Activated T-helper 2 cell treated with anti-CD3 and anti-CD28 coated beads, Interferon-gamma antibody, Interleukin-2, Interleukin-4, amounts not matched to agents 10 μg/mL and 5 μg/mL and 100 μg/mL, durations not matched to agents 14 hours and 24 hours and 36 hours (primary cell): ENCODE data around the gene TMED5. TPM values are rescaled to one million over a fixed set of nuclear protein-coding genes. Genes with fewer than 3 reads are reported as not detected.

Experiments
- DNase-seq: peaks from one replicate; pipeline ENCODE4 v3.0.0; 2021; ENCODE audit warnings: low spot score
- H3K27ac Mint-ChIP-seq: one replicate; pipeline ENCODE4 v1.8.0; 2021; ENCODE audit warnings: mixed read lengths
- H3K27me3 Mint-ChIP-seq: one replicate; pipeline ENCODE4 v1.8.0; 2021; ENCODE audit warnings: low read depth, mixed read lengths
- H3K36me3 Mint-ChIP-seq: one replicate; pipeline ENCODE4 v1.8.0; 2021; ENCODE audit warnings: low read depth, mixed read lengths
- H3K4me1 Mint-ChIP-seq: one replicate; pipeline ENCODE4 v1.8.0; 2021; ENCODE audit warnings: low read depth, mixed read lengths
- H3K4me3 Mint-ChIP-seq: one replicate; pipeline ENCODE4 v1.8.0; 2021; ENCODE audit warnings: low read depth, mild to moderate bottlenecking, moderate library complexity, mixed read lengths
- H3K9me3 Mint-ChIP-seq: one replicate; pipeline ENCODE4 v1.8.0; 2021; ENCODE audit warnings: mixed read lengths
- intact Hi-C: fragments of 100-400 bp; cut with micrococcal nuclease; formaldehyde crosslinking; loops from one replicate; pipeline ENCODE4 v1.15.1; 2023
- total RNA-seq: library from RNA; stranded (reverse); gene quantifications from 2 replicates; pipeline ENCODE4 v1.2.3, GENCODE V29; 2022

TMED5 gene
- total RNA-seq, 1 donor from 2014 or later: 60.4 TPM

DNA sequence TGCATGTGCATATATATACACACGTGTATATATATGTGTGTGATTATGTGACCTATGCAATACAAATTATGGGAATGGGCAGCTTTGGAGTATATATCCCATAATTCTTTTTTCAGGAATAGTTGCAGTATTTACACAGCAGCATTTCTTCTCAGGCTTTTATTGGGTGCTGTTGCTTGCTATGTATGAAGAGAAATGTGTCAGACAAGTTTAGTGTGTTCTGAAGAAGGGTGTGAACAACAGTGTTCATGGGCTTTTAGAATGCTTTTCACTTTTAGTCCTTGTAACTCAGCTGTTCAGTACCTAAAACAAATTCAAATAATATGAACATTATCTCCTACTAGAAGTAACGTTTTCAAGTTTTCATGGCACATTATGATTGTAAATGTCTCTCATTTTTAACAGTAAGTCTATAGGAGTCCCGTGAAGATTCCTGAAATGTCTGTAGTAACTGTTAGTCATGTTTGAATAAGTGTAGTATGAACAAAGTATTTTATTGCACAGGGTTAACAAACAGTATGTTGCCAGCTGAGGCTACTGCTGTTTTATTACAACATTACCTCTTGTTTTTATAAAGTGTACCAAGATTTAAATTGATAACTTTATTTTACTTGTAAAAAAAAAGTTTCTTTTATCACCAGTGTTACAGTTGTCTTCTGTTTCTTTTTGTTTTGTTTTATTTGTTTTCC lies 42.5 kb downstream of the TMED5 start:
- no peak for DNase-seq
- H3K4me1 Mint-ChIP-seq: peaks cover 2% of the 10 kb centered on the region
- H3K9me3 Mint-ChIP-seq: no peaks in the 10 kb centered on the region
- intact Hi-C loops: no loop called here
- no peak overlapping the region for H3K27ac Mint-ChIP-seq
- H3K27me3 Mint-ChIP-seq: no peaks in the 10 kb centered on the region
- H3K36me3 Mint-ChIP-seq: peaks cover 52% of the 10 kb centered on the region
- no peak overlapping the region for H3K4me3 Mint-ChIP-seq

DNA sequence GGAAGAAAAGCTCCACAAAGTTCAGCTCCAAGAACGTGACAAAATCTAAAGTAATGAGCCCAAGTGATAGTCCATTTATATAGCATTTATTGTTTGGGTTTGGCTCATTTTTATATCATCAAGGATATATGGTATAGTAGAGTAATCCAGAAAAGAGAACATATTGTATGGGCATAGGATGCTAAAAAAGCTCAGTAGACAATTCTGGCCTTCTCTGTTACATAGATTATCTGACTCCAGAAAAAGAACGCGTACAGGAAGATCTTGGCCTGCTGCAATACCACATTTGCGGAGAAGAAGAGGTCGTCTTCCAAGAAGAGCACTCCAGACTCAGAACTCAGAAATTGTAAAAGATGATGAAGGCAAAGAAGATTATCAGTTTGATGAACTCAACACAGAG lies 43.8 kb downstream of the TMED5 start:
- no peak for DNase-seq
- Mint-ChIP-seq H3K4me3 (no peak overlapping the region), H3K9me3 (no peaks in the 10 kb centered on the region), H3K27ac (no peak overlapping the region), H3K36me3 (peaks cover 47% of the 10 kb centered on the region), H3K4me1 (peaks cover 2% of the 10 kb centered on the region), H3K27me3 (no peaks in the 10 kb centered on the region)
- intact Hi-C loops: no loop called here

DNA sequence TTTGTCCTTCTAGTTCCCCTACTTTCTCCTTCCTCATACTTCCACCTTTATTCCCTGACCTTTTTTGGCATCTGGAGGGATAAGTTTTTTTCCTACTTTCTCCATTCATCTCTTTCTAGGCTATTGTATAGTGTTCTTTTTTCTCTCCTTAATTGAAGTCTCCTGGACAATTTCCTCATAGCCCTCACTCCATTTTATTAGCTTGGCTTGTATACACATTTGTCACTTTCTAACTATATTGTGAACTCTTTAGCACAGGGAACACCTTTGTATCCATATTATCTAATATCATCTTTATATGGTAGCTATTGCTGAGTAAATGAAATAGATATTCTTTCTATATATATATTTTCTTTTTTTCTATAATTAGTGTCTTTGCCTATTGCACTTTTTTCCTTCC lies 47.6 kb downstream of the TMED5 start:
- no peak overlapping the region for H3K4me3 Mint-ChIP-seq
- no peaks in the 10 kb centered on the region for H3K27me3 Mint-ChIP-seq
- intact Hi-C loops: no loop called here
- no peak overlapping the region for H3K27ac Mint-ChIP-seq
- H3K4me1 Mint-ChIP-seq: no peaks in the 10 kb centered on the region
- peaks cover 32% of the 10 kb centered on the region for H3K36me3 Mint-ChIP-seq
- DNase-seq: no peak
- H3K9me3 Mint-ChIP-seq: no peaks in the 10 kb centered on the region

DNA sequence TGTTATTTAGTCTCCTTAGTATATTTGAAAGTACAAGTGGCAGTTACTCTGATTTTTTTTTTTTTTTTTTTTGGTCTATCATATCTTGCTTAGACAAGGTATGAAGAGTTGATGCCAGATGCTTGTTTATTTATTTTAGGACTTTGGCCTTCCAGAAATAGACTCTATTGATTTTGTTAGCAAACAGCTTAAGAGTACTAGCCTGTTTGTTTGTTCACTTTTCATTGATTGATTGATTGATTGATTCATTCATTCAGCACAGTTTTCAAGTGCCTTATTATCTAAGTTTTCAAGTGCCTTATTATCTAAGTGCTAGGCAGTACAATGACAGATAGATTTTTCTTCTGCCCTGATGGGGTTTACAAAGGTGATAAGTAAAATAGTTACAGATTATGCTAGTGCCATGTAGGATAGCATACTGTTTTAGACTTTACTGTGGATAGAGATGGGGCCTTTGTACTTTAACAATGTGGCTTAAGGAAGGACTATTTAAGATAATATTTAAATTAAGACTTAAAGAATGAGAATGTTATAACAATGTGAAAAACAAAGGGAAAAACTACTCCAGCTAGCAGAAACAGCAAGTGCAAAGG lies 50.6 kb downstream of the TMED5 start:
- H3K4me3 Mint-ChIP-seq: no peak overlapping the region
- H3K9me3 Mint-ChIP-seq: no peaks in the 10 kb centered on the region
- intact Hi-C loops: no loop called here
- H3K4me1 Mint-ChIP-seq: peaks cover 9% of the 10 kb centered on the region
- no peak for DNase-seq
- H3K27ac Mint-ChIP-seq: no peak overlapping the region
- H3K36me3 Mint-ChIP-seq: peaks cover 36% of the 10 kb centered on the region
- H3K27me3 Mint-ChIP-seq: no peaks in the 10 kb centered on the region

DNA sequence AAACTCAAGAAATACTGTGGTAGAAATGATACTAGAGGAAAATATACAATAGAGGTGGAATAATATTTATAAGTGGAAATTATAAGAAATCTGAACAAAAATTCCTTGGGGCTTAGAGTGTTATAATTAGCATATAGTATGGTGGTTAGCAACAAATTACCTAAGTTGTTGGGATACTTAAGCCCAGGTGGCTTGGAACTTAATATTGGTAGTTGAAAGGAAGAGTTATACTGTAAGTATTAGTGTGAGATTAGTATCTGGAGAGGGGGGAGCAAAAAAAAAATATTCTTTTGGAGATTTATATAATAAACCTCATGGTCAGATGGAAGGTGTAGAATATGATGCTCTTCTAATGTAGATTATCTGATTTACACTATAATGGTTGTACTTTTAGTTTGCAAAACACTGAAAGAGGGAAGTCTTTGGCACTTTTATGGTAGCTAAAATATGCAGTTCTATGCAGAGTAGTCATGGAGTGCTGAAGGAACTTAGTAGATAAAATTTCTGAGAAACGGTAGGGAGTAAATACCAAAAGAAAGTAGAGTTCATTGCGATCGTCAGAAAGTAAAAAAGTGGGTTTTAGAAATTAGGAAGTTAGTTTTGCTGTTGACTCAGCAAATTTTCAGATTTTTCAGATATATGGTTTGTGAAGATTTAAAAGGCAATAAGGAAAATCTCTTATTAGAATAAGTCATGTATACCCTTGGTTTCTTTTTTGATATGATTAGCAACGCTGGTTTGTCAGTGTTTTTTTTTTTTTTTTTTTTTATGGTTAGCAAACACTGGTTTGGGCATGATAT lies 55.5 kb downstream of the TMED5 start:
- Mint-ChIP-seq H3K4me1 (peaks cover 21% of the 10 kb centered on the region), H3K4me3 (no peak overlapping the region), H3K9me3 (no peaks in the 10 kb centered on the region), H3K36me3 (peaks cover 60% of the 10 kb centered on the region), H3K27me3 (no peaks in the 10 kb centered on the region), H3K27ac (no peak overlapping the region)
- intact Hi-C loops: no loop called here
- DNase-seq: no peak

DNA sequence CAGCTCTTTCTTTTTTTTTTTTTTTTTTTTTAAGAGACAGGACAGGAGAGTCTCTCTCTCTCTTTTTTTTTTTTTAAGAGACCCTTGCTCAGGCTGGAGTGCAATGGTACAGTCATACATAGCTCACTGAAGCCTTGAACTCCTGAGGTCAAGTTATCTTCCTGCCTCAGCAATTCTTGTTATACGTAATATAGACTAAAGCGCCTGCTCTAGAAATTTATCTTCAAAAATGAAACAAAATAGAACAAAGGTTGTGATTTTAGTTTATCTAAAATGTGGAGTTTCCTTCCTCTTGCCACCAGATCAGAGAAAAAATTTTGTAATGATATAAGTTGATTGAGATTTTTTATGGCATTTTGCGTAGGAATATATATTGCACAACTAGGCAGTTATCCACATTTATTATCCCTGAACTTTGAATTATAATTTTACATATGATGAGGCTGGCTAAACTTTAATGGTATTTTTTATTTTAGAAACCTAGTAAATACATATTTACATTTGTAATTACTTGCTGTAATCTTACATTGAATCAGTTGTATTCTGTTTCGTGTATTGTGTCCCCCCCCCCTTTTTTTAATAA lies 56.9 kb downstream of the TMED5 start:
- H3K4me1 Mint-ChIP-seq: peaks cover 21% of the 10 kb centered on the region
- H3K4me3 Mint-ChIP-seq: no peak overlapping the region
- peaks cover 65% of the 10 kb centered on the region for H3K36me3 Mint-ChIP-seq
- intact Hi-C loops: no loop called here
- H3K27me3 Mint-ChIP-seq: no peaks in the 10 kb centered on the region
- DNase-seq: no peak
- H3K9me3 Mint-ChIP-seq: no peaks in the 10 kb centered on the region
- H3K27ac Mint-ChIP-seq: no peak overlapping the region

DNA sequence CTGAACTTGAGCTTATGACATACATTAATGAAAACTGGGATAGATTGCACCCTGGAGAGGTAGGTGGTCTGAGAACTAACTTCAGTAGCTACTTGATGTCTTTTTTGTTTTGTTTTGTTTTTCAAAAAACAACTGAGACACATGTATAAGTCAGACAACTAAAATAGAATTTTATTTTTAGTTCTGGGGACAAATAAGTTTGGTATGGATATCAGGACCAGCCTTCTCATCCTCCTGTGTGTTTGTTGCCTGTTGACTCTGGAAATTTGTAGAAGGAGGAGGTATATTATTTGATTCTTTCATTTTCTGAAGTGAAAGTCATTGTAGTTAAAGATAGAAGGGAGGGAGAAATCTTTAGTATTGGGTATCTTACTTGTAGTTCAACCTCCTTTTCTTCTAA lies 59.6 kb downstream of the TMED5 start:
- Mint-ChIP-seq H3K4me3 (no peak overlapping the region), H3K9me3 (no peaks in the 10 kb centered on the region), H3K4me1 (peaks cover 21% of the 10 kb centered on the region), H3K27me3 (no peaks in the 10 kb centered on the region), H3K36me3 (peaks cover 71% of the 10 kb centered on the region), H3K27ac (no peak overlapping the region)
- intact Hi-C loops: no loop called here
- DNase-seq: no peak

DNA sequence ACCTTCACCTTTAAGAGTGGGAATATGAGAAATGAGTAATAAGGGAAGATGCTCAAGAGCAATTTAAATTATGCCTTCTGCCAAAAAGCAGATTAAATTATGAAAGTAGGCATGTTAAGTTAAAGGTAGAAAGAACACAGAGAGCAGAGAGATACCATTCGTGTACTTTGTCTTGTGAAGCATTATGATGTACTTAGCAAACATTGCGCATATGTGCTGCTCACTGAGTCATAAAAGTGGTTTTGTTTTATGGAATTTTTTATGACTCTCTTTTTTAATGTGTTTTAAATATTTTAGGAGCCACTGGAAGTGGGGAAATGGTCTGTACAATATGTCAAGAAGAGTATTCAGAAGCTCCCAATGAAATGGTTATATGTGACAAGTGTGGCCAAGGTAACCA lies 65.8 kb downstream of the TMED5 start:
- H3K27me3 Mint-ChIP-seq: no peaks in the 10 kb centered on the region
- H3K4me3 Mint-ChIP-seq: no peak overlapping the region
- peaks cover 14% of the 10 kb centered on the region for H3K4me1 Mint-ChIP-seq
- DNase-seq: no peak
- peaks cover 66% of the 10 kb centered on the region for H3K36me3 Mint-ChIP-seq
- no peak overlapping the region for H3K27ac Mint-ChIP-seq
- H3K9me3 Mint-ChIP-seq: no peaks in the 10 kb centered on the region
- intact Hi-C loops: no loop called here

DNA sequence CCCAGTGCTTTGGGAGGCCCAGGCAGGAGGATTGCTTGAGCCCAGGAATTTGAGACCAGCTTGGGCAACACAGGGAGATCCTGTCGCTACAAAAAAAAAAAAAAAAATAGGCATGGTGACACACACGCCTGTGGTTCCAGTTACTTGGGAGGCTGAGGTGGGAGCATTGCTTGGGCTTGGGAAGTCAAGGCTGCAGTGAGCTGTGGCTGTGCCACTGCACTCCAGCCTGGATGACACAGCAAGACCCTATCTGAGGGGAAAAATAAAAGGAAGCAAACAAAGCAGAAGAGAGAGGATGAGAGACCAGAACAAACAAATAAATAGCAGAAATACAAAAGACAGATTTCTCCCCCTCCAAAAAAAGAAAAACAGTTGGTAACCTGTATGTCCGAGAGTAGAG lies 67.1 kb downstream of the TMED5 start:
- peaks cover 66% of the 10 kb centered on the region for H3K36me3 Mint-ChIP-seq
- peaks cover 8% of the 10 kb centered on the region for H3K9me3 Mint-ChIP-seq
- H3K4me3 Mint-ChIP-seq: no peak overlapping the region
- intact Hi-C loops: no loop called here
- H3K27ac Mint-ChIP-seq: no peak overlapping the region
- no peak for DNase-seq
- H3K27me3 Mint-ChIP-seq: no peaks in the 10 kb centered on the region
- peaks cover 20% of the 10 kb centered on the region for H3K4me1 Mint-ChIP-seq

DNA sequence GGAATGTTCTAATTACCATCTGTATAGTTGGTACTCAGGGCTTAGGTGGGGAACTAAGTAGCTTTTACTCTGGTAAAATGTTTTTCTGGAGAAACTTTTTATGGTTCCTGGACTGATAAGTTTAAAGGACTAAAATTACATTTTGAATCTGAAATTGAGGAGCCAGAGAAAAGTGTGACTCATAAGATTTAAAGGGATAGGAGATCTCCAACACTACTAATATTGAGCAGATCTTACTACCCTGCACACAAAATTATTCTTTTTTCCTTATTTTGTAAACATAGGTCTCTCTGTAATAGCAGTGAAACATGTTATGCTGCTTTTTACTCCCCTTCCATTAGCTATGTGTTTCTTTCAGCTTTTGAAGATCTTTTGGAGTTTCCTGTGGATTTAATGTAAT lies 68.7 kb downstream of the TMED5 start:
- Mint-ChIP-seq H3K4me1 (peaks cover 20% of the 10 kb centered on the region), H3K4me3 (no peak overlapping the region), H3K27me3 (no peaks in the 10 kb centered on the region), H3K27ac (peak overlapping the region; percentile 42), H3K9me3 (peaks cover 20% of the 10 kb centered on the region), H3K36me3 (peaks cover 67% of the 10 kb centered on the region)
- intact Hi-C loops: no loop called here
- DNase-seq: no peak

DNA sequence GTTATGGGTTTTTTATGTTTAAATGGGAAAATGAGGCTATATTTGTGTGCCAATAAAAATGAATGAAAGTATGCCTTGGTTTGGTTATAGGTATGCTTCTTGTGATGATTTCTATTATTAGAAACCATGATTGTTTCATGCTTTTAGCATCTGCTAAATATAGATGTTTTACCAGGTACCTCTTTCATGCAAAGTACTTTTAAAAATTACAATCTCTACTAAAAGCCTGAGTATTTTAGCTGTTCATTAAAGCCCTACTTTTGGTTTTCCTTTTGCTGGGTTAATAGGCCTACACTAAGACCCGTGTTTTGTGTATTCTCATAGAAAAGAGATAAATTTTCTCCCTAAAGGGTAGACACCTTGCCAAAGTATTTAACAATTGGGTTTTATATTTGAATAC lies 69.1 kb downstream of the TMED5 start:
- Mint-ChIP-seq H3K27me3 (no peaks in the 10 kb centered on the region), H3K27ac (no peak overlapping the region), H3K4me3 (no peak overlapping the region), H3K9me3 (peaks cover 20% of the 10 kb centered on the region), H3K36me3 (peaks cover 67% of the 10 kb centered on the region), H3K4me1 (peaks cover 20% of the 10 kb centered on the region)
- intact Hi-C loops: no loop called here
- DNase-seq: no peak

DNA sequence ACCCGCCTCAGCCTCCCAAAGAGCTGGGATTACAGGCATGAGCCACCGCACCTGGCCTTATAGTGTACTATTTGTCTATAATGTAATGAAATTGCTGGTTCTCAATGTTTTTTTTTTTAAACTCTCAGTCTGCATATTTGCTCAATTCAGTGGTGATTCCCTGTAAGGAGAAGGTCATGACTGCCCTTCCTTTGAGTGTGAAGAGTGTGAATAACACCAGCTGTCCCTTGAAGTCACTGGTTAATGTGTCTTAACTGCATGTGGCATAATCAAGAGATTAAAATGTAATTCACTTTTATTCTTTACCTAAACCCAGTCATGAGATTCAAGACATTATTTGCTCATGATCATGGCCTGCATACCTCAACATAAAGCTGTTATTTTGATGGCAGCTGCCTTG lies 70.6 kb downstream of the TMED5 start:
- Mint-ChIP-seq H3K27me3 (no peaks in the 10 kb centered on the region), H3K9me3 (peaks cover 20% of the 10 kb centered on the region), H3K4me3 (no peak overlapping the region), H3K4me1 (peaks cover 20% of the 10 kb centered on the region), H3K36me3 (peaks cover 77% of the 10 kb centered on the region), H3K27ac (no peak overlapping the region)
- DNase-seq: no peak
- intact Hi-C loops: no loop called here

DNA sequence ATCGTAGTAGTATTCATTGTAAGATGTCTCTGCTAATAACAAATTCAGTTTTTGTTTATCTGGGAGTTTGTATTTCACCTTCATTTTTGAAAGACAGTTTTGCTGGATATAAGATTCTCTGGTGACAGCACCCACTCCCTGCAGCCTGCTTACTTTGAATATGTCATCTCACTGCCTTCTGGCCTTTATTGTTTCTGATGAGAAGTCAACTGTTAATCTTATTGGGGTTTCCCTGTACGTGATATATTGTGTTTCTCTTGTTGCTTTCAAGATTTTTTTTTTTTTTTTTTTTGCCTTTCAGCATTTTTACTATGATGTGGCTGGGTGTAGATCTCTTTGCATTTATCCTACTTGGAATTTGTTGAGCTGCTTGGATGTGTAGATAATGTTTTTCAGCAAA lies 71.9 kb downstream of the TMED5 start:
- DNase-seq: no peak
- H3K27me3 Mint-ChIP-seq: no peaks in the 10 kb centered on the region
- H3K36me3 Mint-ChIP-seq: peaks cover 81% of the 10 kb centered on the region
- H3K27ac Mint-ChIP-seq: no peak overlapping the region
- intact Hi-C loops: no loop called here
- no peak overlapping the region for H3K4me3 Mint-ChIP-seq
- H3K9me3 Mint-ChIP-seq: peaks cover 20% of the 10 kb centered on the region
- peaks cover 18% of the 10 kb centered on the region for H3K4me1 Mint-ChIP-seq
